ENCODE measurements around the gene METTL15.
A peak's percentile ranks its signal among the peaks of the same experiment; 100 is the strongest.
"Not testable (repeated sequence)": the region's sequence is repeated elsewhere in the genome, so short reads cannot be mapped to it uniquely, and the experiment has no call there.

METTL15 gene

DNA sequence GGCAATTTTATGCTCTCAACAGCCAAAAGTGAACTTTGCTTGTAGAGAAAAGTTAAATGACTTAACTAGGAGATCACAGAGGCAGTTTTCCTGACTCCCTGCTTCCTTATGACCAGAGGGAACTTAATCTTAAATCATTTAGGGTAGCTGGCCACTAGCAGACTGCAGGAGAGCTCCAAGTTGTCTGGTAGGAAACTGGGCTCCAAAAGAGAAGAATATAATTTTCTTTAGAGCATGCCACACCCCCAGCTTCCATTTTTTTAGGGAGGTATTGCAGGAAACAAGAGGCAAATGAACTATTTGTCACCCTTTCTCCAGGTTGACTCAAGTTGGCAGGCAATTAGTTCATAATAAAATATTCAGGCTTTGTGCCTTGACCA lies 2.6 kb downstream of the METTL15 start:
- peak; percentile 19 for DNase-seq

DNA sequence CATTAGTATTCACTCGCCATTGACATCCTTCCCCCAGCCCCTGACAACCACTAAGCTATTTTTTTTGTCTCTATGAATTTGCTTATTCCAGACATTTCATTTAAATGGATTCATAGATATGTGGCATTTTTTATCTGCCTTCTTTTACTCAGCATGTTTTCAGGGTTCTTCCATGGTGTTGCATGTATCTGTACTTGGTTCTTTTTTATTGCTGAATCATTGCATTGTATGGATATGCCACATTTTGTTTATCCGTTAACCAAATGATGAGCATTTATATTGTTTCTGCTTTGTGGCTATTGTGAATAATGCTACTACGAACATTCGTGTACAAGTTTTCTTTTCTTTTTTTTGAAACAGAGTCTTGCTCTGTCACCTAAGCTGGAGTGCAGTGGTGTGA lies 5.9 kb downstream of the METTL15 start:
- DNase-seq: no peak

DNA sequence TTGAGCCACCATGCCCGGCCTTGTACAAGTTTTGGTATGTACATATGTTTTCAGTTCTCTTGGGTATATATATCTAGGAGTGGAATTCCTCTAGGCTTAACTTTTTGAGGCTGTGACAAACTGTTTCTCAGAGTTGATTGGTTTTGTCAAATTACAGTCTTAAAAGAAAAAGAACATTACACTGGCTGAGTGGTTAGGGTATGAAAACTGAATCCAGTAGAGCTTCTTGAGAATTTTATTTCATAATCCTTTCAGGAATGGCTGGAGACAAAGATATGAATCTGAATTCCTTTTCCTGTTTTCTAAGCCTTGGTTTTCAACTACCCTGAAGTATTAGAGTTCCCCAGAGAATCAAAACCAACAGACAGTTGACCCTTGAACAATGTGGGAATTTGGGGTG lies 6.5 kb downstream of the METTL15 start:
- no peak for DNase-seq

DNA sequence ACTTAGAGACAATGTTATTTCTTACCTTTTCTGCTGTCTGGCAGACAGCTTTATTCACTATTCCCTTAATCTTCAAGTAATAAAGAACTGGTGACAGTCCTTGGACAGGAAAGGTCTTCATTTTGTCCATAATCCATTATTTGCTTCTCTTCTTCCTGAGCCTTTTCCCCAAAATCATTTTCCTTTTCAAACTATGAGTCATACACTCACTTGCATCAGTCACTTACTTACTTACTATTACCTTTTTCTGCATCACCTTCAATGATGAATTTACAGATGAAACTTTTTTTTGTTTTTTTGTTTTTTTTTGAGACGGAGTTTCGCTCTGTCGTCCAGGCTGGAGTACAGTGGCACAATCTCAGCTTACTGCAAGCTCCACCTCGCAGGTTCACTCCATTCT lies 9.5 kb downstream of the METTL15 start:
- DNase-seq: no peak

DNA sequence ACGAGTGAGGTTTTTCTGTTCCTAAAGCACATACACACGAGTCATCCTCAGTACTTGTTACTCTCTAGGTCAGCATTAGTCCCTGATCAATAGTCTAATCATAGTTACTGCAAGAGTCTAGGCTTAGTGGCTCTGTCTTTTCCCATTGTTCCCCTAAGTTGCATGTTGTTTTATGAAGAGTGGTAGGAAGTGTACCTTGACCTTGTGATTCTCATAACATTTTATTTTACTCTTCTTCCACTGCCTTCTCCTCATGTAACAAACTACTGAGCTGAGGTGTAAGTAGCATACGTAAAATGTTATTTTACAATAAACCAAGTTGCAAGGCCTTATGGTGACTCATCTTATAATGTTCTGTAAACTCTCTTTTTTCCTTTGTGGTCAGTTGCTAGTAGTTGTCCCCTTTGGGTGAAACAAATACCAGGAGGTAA lies 15.0 kb downstream of the METTL15 start:
- DNase-seq: no peak

DNA sequence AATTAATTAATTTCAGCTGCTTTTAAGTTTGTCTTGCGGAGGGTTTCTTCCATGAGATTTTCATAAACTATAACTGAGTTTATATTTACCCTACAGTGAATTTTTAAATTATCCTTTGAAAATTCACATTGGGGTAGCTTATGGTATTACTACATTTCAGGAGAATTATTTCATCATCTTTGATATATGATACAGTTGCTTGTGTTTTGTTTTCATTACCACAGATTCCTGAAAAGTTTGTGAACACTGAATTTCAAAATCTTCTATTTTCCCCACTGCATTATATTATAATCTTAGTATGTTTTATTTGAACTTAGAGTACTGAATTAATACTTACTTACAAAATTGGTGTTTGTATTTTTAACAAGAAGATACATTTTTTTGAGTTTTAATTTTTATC lies 24.4 kb downstream of the METTL15 start:
- DNase-seq: no peak

DNA sequence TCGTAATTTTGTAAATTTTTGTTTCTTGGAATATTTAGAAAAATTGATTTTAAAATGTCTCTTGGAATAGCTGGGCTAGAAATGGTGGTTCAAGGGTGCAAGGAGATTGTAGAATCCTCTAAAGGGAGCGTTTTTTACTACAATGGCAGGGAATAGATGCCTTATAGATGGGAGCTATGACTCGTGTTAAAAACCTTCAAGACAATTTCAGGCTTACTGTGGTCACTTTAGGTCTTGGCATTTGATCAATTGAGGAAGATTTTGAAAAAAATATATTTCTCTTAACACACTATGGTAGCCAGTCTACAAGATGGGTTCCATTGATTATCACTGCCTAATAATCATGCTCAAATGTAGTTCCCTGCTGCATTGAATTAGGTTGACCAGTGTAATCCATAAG lies 25.0 kb downstream of the METTL15 start:
- DNase-seq: no peak

DNA sequence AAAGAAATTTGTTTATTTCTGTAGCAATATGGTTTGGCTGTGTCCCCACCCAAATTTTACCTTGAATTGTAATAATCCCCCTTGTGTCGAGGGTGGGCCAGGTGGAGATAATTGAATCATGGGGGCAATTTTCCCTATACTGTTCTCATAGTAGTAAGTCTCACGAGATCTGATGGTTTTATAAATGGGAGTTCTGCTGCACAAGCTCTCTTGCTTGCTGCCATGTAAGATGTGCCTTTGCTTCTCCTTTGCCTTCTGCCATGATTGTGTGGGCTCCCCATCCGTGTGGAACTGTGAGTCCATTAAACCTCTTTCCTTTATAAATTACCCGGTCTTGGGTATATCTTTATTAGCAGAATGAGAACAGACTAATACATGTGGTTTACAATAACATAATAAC lies 28.0 kb downstream of the METTL15 start:
- DNase-seq: not testable (repeated sequence)

DNA sequence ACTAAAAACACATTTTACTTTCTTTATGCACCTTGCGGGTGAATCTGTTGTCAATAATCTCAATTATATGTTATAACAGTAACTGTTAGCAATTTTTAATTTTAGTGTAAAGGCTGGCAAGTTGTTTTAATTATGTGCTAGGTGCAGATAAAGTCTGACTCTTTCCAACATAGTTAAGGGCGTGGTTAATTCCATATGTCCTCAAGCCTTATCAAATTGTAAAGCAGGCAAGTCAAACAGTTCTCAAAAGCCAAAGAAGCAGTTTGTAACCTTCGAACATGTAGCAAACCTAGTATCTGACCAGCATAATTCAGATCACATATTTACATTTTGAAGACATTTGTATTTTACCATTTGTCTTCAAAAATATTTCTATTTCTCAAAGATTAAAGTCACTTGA lies 29.2 kb downstream of the METTL15 start:
- DNase-seq: no peak

- no peak for DNase-seq
Observed at GRCh38 chr11:28137832-28138231, 29.6 kb downstream of the METTL15 start.

- no peak for DNase-seq
Observed at GRCh38 chr11:28139841-28140415, 31.7 kb downstream of the METTL15 start.

DNA sequence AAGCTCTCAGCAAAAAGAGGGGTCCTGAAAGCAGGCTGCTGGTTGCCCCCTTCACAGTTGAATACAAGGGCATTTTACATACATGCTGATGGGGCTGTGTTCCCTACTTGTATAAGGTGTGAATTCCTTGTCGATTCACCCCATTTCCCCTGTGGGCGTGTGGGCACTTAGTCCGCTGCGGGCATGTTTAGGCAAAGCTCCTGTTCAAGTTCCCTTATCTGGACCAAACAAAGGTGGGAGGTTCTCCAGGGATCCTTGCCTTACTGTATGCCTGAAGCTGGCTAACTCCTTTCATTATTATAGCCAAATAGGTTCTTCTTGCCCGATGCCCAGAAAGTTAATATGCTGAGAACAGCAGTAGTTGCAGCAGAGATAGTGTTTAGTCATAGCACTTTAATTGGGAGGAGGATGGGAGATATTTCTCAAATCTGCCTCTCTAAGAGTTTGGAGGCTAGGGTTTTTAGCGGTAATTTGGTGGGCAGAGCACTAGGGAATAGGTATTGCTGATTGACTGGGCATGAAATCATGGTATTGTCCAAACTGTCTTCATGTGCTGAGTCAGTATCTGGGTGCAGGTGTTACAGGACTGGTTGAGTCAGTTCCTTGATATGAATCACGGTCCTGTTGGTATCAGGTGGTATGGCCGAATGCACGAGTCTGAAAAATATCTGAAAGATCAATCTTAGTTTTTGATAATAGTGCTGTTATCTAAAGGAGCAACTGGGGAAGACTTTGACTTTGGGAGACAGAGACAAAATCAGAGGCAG lies 32.7 kb downstream of the METTL15 start:
- DNase-seq: no peak

DNA sequence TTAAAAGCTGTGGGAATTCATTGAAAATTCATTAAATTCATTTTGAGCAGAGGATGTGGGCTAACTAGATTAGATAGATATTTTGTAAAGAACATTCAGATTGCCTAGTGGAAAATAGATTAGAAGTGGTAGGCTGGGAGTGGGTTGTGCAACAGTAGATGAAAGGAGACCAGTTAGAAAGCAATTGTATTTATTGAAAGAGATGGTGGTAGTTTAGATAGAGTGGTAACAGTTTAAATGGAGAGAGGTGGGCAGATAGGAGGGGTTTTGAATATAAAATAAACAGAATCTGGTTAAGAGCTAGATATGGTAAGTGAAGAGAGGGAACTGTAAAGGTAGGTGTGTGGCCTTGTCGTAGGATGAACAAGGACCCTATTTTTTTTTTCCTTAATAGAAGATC lies 34.5 kb downstream of the METTL15 start:
- DNase-seq: no peak

DNA sequence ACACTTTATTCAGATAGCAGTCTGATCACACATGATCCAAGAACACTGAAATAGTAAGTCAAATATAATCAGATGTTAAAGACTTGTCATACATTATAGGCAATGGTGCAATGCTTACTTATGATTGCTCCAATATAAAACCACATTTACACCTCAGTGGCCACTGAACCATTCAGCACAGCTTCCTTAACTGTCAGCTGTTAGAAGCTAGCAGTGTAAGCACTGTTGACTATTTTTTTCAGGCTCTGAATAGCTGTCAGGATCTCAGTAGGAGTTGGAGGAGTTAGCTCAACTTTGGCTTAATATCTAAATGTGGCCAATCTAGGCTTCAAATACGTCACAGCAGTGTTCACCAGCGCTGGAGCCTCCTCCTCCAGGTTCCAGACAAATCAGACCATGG lies 36.6 kb downstream of the METTL15 start:
- no peak for DNase-seq

- no peak for DNase-seq
Observed at GRCh38 chr11:28146123-28146751, 38.0 kb downstream of the METTL15 start.

- DNase-seq: no peak
Observed at GRCh38 chr11:28152743-28153142, 44.6 kb downstream of the METTL15 start.

- DNase-seq: no peak
Observed at GRCh38 chr11:28153586-28153985, 45.4 kb downstream of the METTL15 start.

GRCh38 chr11:28168718-28169117 lies 60.5 kb downstream of the METTL15 start:
- DNase-seq: no peak

GRCh38 chr11:28169816-28170215 lies 61.6 kb downstream of the METTL15 start:
- DNase-seq: no peak

- DNase-seq: no peak
Observed at GRCh38 chr11:28170759-28171158, 62.6 kb downstream of the METTL15 start.

- DNase-seq: no peak
Observed at GRCh38 chr11:28176351-28176750, 68.2 kb downstream of the METTL15 start.

DNA sequence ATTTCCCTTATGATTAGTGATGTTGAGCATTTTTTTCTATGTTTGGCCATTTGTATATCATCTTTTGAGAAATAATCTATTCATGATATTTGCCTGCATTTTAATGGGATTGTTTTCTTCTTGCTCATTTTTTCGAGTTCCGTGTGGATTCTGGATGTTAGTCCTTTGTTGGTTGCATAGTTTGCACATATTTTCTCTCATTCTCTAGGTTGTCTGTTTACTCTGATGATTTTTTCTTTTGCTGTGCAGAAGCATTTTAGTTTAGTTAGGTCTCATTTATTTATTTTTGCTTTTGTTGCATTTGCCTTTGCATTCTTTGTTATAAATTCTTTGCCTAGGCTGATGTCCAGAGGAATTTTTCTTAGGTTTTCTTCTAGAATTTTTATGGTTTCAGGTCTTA lies 87.3 kb downstream of the METTL15 start:
- DNase-seq: no peak

GRCh38 chr11:28209906-28210305 lies 101.7 kb downstream of the METTL15 start:
- no peak for DNase-seq

DNA sequence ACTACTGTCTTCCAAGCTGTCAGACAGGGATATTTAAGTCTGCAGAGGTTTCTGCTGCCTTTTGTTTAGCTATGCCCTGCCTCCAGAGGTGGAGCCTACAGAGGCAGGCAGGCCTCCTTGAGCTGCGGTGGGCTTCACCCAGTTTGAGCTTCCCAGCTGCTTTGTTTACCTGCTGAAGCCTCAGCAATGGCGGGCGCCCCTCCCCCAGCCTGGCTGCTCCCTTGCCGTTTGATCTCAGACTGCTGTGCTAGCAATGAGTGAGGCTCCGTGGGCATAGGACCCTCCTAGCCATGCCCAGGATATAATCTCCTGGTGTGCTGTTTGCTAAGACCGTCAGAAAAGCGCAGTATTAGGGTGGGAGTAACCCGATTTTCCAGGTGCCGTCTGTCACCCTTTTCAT lies 113.9 kb downstream of the METTL15 start:
- not testable (repeated sequence) for DNase-seq

Data from femur (tissue), 1 donor.